Bronchial epithelial cell (primary cell): ENCODE results near the gene ZFHX3. TPM values are rescaled to one million over a fixed set of nuclear protein-coding genes. Genes with fewer than 3 reads are reported as not detected.

Source experiments
- DNase-seq: peaks from one replicate; pipeline ENCODE4 v3.0.0-alpha.2; 2010; ENCODE audit warnings: low read depth
- FAIRE-seq: peaks from 2 replicates; lab custom pipeline; 2011; peaks lifted over from hg19 to GRCh38; lab: Jason Lieb, UNC
- H3K27me3 ChIP-seq: 2 replicates; pipeline ENCODE4 v1.5.1; 2011; ENCODE audit warnings: low read length; ENCODE audit not compliant: control insufficient read depth, insufficient read depth
- H3K36me3 ChIP-seq: 2 replicates; pipeline ENCODE4 v1.5.1; 2011; ENCODE audit warnings: low read length; ENCODE audit not compliant: control insufficient read depth, insufficient read depth
- H3K4me3 ChIP-seq: 2 replicates; pipeline ENCODE4 v1.5.1; 2011; ENCODE audit warnings: mild to moderate bottlenecking, low read depth, low read length, control low read depth
- total RNA-seq: library from RNA; depleted of rRNA; stranded (reverse); fragments of >200 nt; gene quantifications from 2 replicates; pipeline ENCODE4 v1.2.1, GENCODE V29; 2014
- TF ChIP-seq, protein P1 (sequence below): IDR thresholded peaks from 2 replicates; pipeline ENCODE4 v1.5.1; 2011; ENCODE audit warnings: mild to moderate bottlenecking, moderate library complexity, low read length, control low read depth, inconsistent platforms; ENCODE audit not compliant: insufficient read depth, severe bottlenecking

ZFHX3 gene
- total RNA-seq, 1 donor from 2014 or later: 3.9 TPM

- no peak for FAIRE-seq
- no peak for DNase-seq
- TF ChIP-seq, protein P1, sequence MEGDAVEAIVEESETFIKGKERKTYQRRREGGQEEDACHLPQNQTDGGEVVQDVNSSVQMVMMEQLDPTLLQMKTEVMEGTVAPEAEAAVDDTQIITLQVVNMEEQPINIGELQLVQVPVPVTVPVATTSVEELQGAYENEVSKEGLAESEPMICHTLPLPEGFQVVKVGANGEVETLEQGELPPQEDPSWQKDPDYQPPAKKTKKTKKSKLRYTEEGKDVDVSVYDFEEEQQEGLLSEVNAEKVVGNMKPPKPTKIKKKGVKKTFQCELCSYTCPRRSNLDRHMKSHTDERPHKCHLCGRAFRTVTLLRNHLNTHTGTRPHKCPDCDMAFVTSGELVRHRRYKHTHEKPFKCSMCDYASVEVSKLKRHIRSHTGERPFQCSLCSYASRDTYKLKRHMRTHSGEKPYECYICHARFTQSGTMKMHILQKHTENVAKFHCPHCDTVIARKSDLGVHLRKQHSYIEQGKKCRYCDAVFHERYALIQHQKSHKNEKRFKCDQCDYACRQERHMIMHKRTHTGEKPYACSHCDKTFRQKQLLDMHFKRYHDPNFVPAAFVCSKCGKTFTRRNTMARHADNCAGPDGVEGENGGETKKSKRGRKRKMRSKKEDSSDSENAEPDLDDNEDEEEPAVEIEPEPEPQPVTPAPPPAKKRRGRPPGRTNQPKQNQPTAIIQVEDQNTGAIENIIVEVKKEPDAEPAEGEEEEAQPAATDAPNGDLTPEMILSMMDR: no peak
- no peak overlapping the region for H3K4me3 ChIP-seq
- H3K27me3 ChIP-seq: no peaks in the 10 kb centered on the region
- H3K36me3 ChIP-seq: no peaks in the 10 kb centered on the region
Measured at GRCh38 chr16:73027685-73028111, 20.2 kb downstream of the ZFHX3 start.

DNA sequence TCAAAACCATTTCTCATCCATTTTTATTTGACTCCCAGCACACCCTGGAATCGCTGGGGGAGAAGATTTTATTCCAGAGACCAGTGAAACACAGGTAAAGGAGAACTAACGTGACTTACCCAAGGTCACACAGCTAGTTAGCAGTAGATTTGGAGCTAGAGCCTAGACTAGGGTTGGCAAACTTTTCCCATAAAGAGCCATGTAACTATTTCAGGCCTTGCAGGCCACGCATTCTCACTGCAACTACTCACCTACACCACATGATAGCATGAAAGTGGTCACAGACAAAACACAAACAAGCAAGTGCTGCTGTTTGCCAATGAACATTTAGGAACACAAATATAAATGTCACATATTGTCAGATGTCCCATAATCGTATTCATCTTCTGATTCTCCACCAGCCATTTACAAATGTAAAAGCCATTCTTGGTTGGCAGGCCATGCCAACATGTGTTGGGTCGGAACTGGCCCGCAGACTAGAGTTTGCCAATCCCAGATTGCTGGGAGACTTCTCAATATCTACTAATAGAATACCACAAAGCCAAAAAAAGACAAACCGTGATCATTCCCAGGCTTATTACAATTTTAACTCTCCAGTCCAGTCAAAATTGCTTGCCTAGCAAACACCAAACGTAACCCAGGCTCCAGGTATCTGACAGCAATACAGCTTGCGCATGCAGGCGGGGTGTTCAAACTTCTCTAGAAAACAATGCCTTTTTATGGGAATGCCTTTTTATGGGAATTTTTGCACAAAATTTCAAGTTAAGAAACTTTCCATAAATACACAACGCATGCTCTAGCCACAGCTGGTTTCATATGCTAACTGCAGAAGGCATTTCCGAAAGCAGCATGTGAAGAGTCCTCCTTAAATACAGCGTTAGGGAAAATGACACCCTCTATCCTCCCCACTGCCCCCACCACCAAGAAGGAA is 20.9 kb downstream of the ZFHX3 start:
- Histone ChIP-seq H3K4me3 (no peak overlapping the region), H3K27me3 (no peaks in the 10 kb centered on the region), H3K36me3 (no peaks in the 10 kb centered on the region)
- TF ChIP-seq, protein P1: no peak
- FAIRE-seq: no peak
- DNase-seq: no peak

- no peak for DNase-seq
- TF ChIP-seq, protein P1: no peak
- Histone ChIP-seq H3K36me3 (no peaks in the 10 kb centered on the region), H3K4me3 (no peak overlapping the region), H3K27me3 (no peaks in the 10 kb centered on the region)
- no peak for FAIRE-seq
Measured at GRCh38 chr16:73025856-73026210, 22.1 kb downstream of the ZFHX3 start.

- peak; percentile 92 for FAIRE-seq
- DNase-seq: no peak
- H3K36me3 ChIP-seq: no peaks in the 10 kb centered on the region
- H3K27me3 ChIP-seq: no peaks in the 10 kb centered on the region
- no peak overlapping the region for H3K4me3 ChIP-seq
- TF ChIP-seq, protein P1: no peak
Measured at GRCh38 chr16:73025151-73025855, 22.6 kb downstream of the ZFHX3 start.

GRCh38 chr16:73024571-73025105 is 23.3 kb downstream of the ZFHX3 start:
- Histone ChIP-seq H3K4me3 (no peak overlapping the region), H3K36me3 (no peaks in the 10 kb centered on the region), H3K27me3 (no peaks in the 10 kb centered on the region)
- DNase-seq (no peak), FAIRE-seq (no peak)
- TF ChIP-seq, protein P1: no peak
